GM12878 (cell line): ENCODE measurements around the gene SLC35A1. TPM values are rescaled to one million over a fixed set of nuclear protein-coding genes. Genes with fewer than 3 reads are reported as not detected.

Source experiments
- ATAC-seq: fragments of 200-7000 bp; cut with Tn5 transposase; 3 replicates; pipeline ENCODE4 v1.9.1; 2020; ENCODE audit warnings: mild to moderate bottlenecking, moderate library complexity
- BruUV-seq: library from RNA; stranded (reverse); fragments of 400-500 nt; replicated peaks from 2 replicates; lab custom pipeline; 2021; lab: Mats Ljungman, UMichigan
- CTCF ChIA-PET: fragments of 300-600 bp; sonication (Branson Sonifier 250); formaldehyde crosslinking; extraction: SDS; loops from one replicate; lab custom pipeline; 2021; ENCODE audit warnings: inconsistent platforms; lab: Yijun Ruan, JAX
- POLR2A ChIA-PET: fragments of 350-600 bp; formaldehyde crosslinking; extraction: SDS; loops from one replicate; lab custom pipeline; 2021; ENCODE audit warnings: inconsistent platforms; lab: Charles Lee
- RAD21 ChIA-PET: fragments of 300-600 bp; sonication (Branson Sonifier 250); formaldehyde crosslinking; loops from one replicate; lab custom pipeline; 2023; ENCODE audit warnings: antibody characterized with exemption; ENCODE audit not compliant: unreplicated experiment; lab: Charles Lee
- SMC1A ChIA-PET: fragments of 300-600 bp; sonication (Branson Sonifier 250); formaldehyde crosslinking; loops from one replicate; lab custom pipeline; 2023; ENCODE audit not compliant: unreplicated experiment, uncharacterized antibody; lab: Charles Lee
- DNase-seq: peaks from one replicate; pipeline ENCODE4 v3.0.0-alpha.2; 2011; ENCODE audit warnings: low read depth, low spot score
- FAIRE-seq: peaks from 3 replicates; lab custom pipeline; 2011; peaks lifted over from hg19 to GRCh38; lab: Jason Lieb, UNC
- H2AFZ ChIP-seq: 2 replicates; pipeline ENCODE4 v1.6.0; 2011; ENCODE audit warnings: low read depth, low read length, control low read depth; ENCODE audit not compliant: control insufficient read depth
- H3K27ac ChIP-seq: 2 replicates; pipeline ENCODE4 v1.5.1; 2011; ENCODE audit warnings: control low read depth; ENCODE audit not compliant: control insufficient read depth, insufficient read depth
- H3K27me3 ChIP-seq, 2 experiments: replicated peaks in 1 of 2; 2 replicates each; pipeline versions ENCODE4 v1.6.0 to v1.6.1; 2011; ENCODE audit warnings: low read length in 1 of 2; ENCODE audit not compliant: control insufficient read depth in 2 of 2, insufficient read depth in 2 of 2
- H3K36me3 ChIP-seq, 2 experiments: 2 replicates each; pipeline ENCODE4 v1.5.1; 2011; ENCODE audit warnings: low read length in 1 of 2; ENCODE audit not compliant: control insufficient read depth in 2 of 2, insufficient read depth in 2 of 2
- H3K4me1 ChIP-seq: 2 replicates; pipeline ENCODE4 v1.6.1; 2011; ENCODE audit warnings: mild to moderate bottlenecking, low read length, moderate library complexity, mixed read lengths; ENCODE audit not compliant: control insufficient read depth, insufficient read depth
- H3K4me2 ChIP-seq: 2 replicates; pipeline ENCODE4 v1.6.0; 2011; ENCODE audit warnings: control low read depth; ENCODE audit not compliant: control insufficient read depth, insufficient read depth
- H3K4me3 ChIP-seq: fragments of 200-600 bp; sonication (generic); 2 replicates; pipeline ENCODE4 v1.5.1; 2016
- H3K79me2 ChIP-seq: 2 replicates; pipeline ENCODE4 v1.6.0; 2011; ENCODE audit warnings: low read length; ENCODE audit not compliant: control insufficient read depth, insufficient read depth
- H3K9ac ChIP-seq: 2 replicates; pipeline ENCODE4 v1.8.0; 2011; ENCODE audit warnings: low read length, control low read depth, mixed read lengths; ENCODE audit not compliant: control insufficient read depth, insufficient read depth
- H3K9me3 ChIP-seq: replicated peaks from 3 replicates; pipeline ENCODE4 v1.5.1; 2011; ENCODE audit warnings: mild to moderate bottlenecking, low read length; ENCODE audit not compliant: control insufficient read depth, insufficient read depth
- H4K20me1 ChIP-seq: 2 replicates; pipeline ENCODE4 v1.6.0; 2011; ENCODE audit not compliant: control insufficient read depth, insufficient read depth
- CTCF ChIP-seq, 3 experiments: IDR thresholded peaks in 2 of 3; conservative IDR thresholded peaks in 1 of 3; 2 replicates each; pipeline ENCODE4 v1.5.1; 2011; ENCODE audit warnings: low read depth in 3 of 3, low read length in 3 of 3, mild to moderate bottlenecking in 3 of 3, control low read depth in 2 of 3, moderate library complexity in 2 of 3, inconsistent platforms in 1 of 3, mixed read lengths in 1 of 3; ENCODE audit not compliant: control insufficient read depth in 2 of 3, insufficient read depth in 1 of 3; ENCODE audit errors: extremely low read depth in 1 of 3
- E4F1 ChIP-seq: fragments of 450-650 bp; IDR thresholded peaks from 2 replicates; pipeline ENCODE4 v1.6.1; 2018; ENCODE audit warnings: borderline replicate concordance, mild to moderate bottlenecking; ENCODE audit not compliant: partially characterized antibody
- RAD21 ChIP-seq: IDR thresholded peaks from 2 replicates; pipeline ENCODE4 v1.6.1; 2011; ENCODE audit warnings: mild to moderate bottlenecking, low read depth, low read length, moderate library complexity; ENCODE audit not compliant: insufficient read depth
- RELA ChIP-seq: fragments of 450-650 bp; IDR thresholded peaks from 2 replicates; pipeline ENCODE4 v1.8.0; 2014; ENCODE audit warnings: borderline replicate concordance; ENCODE audit not compliant: partially characterized antibody
- SMC3 ChIP-seq: IDR thresholded peaks from 2 replicates; pipeline ENCODE4 v1.6.1; 2011; ENCODE audit warnings: low read length, improper control_type of control experiment, borderline replicate concordance
- SPI1 ChIP-seq: IDR thresholded peaks from 2 replicates; pipeline ENCODE4 v1.6.1; 2011; ENCODE audit warnings: low read depth, mild to moderate bottlenecking, low read length, moderate library complexity, borderline replicate concordance; ENCODE audit not compliant: insufficient read depth
- WGBS: methylation state at CpG from one replicate; pipeline ENCODE4 v1.1.6; 2016; ENCODE audit warnings: low lambda C conversion rate; ENCODE audit not compliant: insufficient replicate concordance, insufficient coverage; ENCODE audit errors: missing lambda C conversion rate; 5-methylcytosine and 5-hydroxymethylcytosine counted together
- in situ Hi-C: fragments of 300-500 bp; cut with MboI; formaldehyde crosslinking; loops from 9 replicates; pipeline ENCODE4 v1.14.3; 2018; ENCODE audit warnings: mixed read lengths
- intact Hi-C: fragments of 100-400 bp; cut with micrococcal nuclease; formaldehyde crosslinking; loops from one replicate; pipeline ENCODE4 v1.14.2; 2022; ENCODE audit not compliant: unreplicated experiment
- polyA plus RNA-seq, 11 experiments: library from polyadenylated mRNA; depleted of rRNA in 4 of 11; unstranded in 6 of 11; stranded (reverse) in 5 of 11; fragments of >200 nt; fragmentation: Nextera tagmentation in 4 of 11; fragmentation: Illumina TruSeq in 1 of 11; extraction: Ambion mirVana in 4 of 11; extraction: Trizol in 1 of 11; gene quantifications; 1 replicate in 1 of 11; 2 replicates in 10 of 11; pipeline versions ENCODE4 v1.2.1 to v1.2.3, GENCODE V29; 2011 to 2016; ENCODE audit warnings: inconsistent platforms in 2 of 11, missing spikeins in 2 of 11, low read depth in 1 of 11
- total RNA-seq, 4 experiments: library from RNA; depleted of rRNA in 3 of 4; stranded (reverse); fragments of >200 nt in 3 of 4; fragmentation: Illumina TruSeq in 1 of 4; extraction: Trizol in 1 of 4; gene quantifications; 2 replicates each; pipeline versions ENCODE4 v1.2.1 to v1.2.3, GENCODE V29; 2013 to 2021

Gene SLC35A1
- total and polyA plus RNA-seq, 10 of the 15 experiments (the other 5 are each of a cell fraction or from before 2014, with no cell fraction given): 7.1 to 28.0 (median 12.4) TPM

- no peak for TF ChIP-seq E4F1
- TF ChIP-seq RELA: no peak
Measured at GRCh38 chr6:87482366-87482765, 9.6 kb downstream of the SLC35A1 start (continued).

- Histone ChIP-seq H3K36me3 (no peaks in the 10 kb centered on the region), H3K4me3 (no peak overlapping the region), H3K9ac (no peak overlapping the region), H3K27ac (no peak overlapping the region), H3K4me1 (no peaks in the 10 kb centered on the region), H3K79me2 (no peaks in the 10 kb centered on the region), H3K9me3 (no peaks in the 10 kb centered on the region; the same call in 2 of the 3 replicates), H2AFZ (no peak overlapping the region), H3K4me2 (no peak overlapping the region), H4K20me1 (no peaks in the 10 kb centered on the region), H3K27me3 (no peaks in the 10 kb centered on the region)
- CTCF ChIA-PET: no interaction called here
- POLR2A ChIA-PET: interaction anchor here (0.6 kb wide), 1 partner anchor 57 kb away, joined by 4 read pairs; no protein-coding TSS in a partner anchor
- TF ChIP-seq SMC3 (peak; percentile 13; the same call in 1 of the 2 replicates), SPI1 (no peak), CTCF (IDR thresholded peaks at IDR 0.05 in 2 of 3, conservative IDR thresholded peaks at IDR 0.05 in 1 of 3; ENCODE audit: control insufficient read depth in 2 of 3, extremely low read depth in 1 of 3, insufficient read depth in 1 of 3, low read depth in 3 of 3, low read length in 3 of 3) (peak; percentile 7 to 44 (median 17); a peak in 4 of 6 replicates), RAD21 (peak; percentile 33)
- no TSS peak for BruUV-seq
- ATAC-seq (peak; percentile 77), FAIRE-seq (no peak), DNase-seq (no peak)
- intact Hi-C loops: no loop called here
- RAD21 ChIA-PET: no interaction called here
- in situ Hi-C loops: no loop called here
- SMC1A ChIA-PET: interaction anchor here (0.5 kb wide), 1 partner anchor 667 kb away, joined by 3 read pairs; no protein-coding TSS in a partner anchor
- WGBS: 50% methylated on average over 9 of the region's 9 CpGs
Measured at GRCh38 chr6:87483929-87484328, 11.2 kb downstream of the SLC35A1 start.
